NT2/D1 (cell line): ENCODE measurements around the gene C1GALT1.
"Not testable (repeated sequence)": the region's sequence is repeated elsewhere in the genome, so short reads cannot be mapped to it uniquely, and the experiment has no call there.

ENCODE experiments used
- SUZ12 ChIP-seq: IDR thresholded peaks from 2 replicates; pipeline ENCODE4 v1.6.1; 2011; ENCODE audit not compliant: insufficient read length, insufficient read depth; ENCODE audit errors: extremely low read depth
- YY1 ChIP-seq: IDR thresholded peaks from 2 replicates; pipeline ENCODE4 v1.6.1; 2011; ENCODE audit not compliant: insufficient read length, insufficient read depth
- ZNF274 ChIP-seq: IDR thresholded peaks from 2 replicates; pipeline ENCODE4 v1.6.1; 2011; ENCODE audit warnings: mild to moderate bottlenecking, low read depth, low read length

DNA sequence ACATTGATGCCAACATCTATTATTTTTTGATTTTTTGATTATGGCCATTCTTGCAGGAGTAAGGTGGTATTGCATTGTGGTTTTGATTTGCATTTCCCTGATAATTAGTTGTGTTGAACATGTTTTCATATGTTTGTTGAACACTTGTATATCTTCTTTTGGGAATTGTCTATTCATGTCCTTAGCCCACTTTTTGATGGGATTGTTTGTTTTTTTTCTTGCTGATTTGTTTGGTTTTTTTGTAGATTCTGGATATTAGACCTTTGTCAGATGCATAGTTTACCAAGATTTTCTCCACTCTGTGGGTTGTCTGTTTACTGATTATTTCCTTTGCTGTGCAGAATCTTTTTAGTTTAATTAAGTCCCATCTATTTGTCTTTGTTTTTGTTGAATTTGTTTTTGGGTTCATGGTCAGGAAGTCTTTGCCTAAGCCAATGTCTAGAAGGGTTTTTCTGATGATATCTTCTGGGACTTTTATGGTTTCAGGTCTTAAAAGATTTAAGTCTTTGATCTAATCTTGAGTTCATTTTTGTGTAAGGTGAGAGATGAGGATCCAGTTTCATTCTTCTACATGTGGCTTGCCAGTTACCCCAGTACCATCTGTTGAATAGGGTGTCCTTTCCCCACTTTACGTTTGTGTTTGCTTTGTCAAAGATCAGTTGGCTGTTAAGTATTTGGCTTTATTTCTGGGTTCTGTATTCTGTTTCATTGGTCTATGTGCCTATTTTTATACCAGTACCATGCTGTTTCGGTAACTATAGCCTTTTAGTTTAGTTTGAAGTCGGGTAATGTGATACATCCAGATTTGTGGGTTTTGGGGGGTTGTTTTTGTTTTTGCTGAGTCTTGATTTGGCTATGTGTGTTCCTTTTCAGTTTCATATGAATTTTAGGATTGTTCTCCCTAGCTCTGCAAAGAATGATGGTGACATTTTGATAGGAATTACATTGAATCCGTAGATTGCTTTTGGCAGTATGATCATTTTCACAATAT lies 10.7 kb downstream of the C1GALT1 start:
- TF ChIP-seq YY1, ZNF274, SUZ12: not testable (repeated sequence)
